ENCODE results near the gene MED9.

DNA sequence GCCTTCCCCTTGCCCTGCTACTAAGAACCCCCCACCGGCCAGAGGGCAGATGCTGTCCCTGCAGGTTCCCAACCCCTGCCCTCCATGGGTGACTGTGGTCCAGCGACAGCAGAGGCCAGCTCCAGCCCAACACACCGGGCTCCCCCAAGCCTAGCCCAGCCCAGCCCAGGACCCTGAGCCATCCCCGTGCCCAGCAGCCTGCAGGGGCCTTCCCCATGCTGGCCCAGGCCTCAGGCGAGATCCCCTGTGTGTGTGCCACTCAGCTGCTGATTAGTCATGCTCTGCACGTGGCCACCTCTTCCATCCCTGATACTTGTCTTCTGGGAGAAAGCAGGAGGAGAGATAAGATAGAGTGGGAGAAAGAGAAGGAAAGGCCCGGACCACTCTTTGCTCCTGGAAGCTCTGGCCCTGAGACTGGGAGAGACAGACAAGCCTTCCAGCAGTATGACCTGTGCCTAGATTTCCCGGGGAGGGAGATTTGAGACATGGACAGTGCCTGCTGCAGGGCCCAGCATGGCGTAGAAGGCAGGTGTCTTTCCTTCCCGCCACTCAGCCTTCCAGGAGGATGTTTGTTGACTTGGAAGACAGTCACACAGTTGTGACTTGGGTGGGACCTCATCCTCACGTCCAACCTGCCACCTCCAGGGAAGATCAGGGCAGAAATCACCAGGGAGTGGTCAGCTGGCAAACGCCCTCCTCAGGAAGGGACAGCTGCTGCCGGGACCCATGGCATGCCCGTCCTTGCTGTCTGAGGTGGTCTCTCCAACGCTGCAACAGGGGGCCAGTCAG lies 60.7 kb downstream of the MED9 start:
- TF ChIP-seq ZSCAN30 (tag by site-specific recombination; IDR thresholded peaks at IDR 0.05) (no peak), ZNF10 (tag by site-specific recombination; IDR thresholded peaks at IDR 0.05) (no peak), ZNF416 (tag by site-specific recombination; IDR thresholded peaks at IDR 0.05) (no peak), ZNF266 (tag by site-specific recombination; IDR thresholded peaks at IDR 0.05; ENCODE audit: low read depth) (no peak), ZNF394 (tag by site-specific recombination; IDR thresholded peaks at IDR 0.05; ENCODE audit: borderline replicate concordance) (no peak), ZNF138 (tag by site-specific recombination; IDR thresholded peaks at IDR 0.05; ENCODE audit: borderline replicate concordance) (no peak), OSR2 (tag by site-specific recombination; IDR thresholded peaks at IDR 0.05) (no peak), ZNF704 (tag by site-specific recombination; IDR thresholded peaks at IDR 0.05) (no peak)
- TF ChIP-seq, protein P1, sequence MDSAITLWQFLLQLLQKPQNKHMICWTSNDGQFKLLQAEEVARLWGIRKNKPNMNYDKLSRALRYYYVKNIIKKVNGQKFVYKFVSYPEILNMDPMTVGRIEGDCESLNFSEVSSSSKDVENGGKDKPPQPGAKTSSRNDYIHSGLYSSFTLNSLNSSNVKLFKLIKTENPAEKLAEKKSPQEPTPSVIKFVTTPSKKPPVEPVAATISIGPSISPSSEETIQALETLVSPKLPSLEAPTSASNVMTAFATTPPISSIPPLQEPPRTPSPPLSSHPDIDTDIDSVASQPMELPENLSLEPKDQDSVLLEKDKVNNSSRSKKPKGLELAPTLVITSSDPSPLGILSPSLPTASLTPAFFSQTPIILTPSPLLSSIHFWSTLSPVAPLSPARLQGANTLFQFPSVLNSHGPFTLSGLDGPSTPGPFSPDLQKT (IDR thresholded peaks at IDR 0.05; ENCODE audit: borderline replicate concordance, low read depth, low read length) = no peak
- TF ChIP-seq, protein P2, sequence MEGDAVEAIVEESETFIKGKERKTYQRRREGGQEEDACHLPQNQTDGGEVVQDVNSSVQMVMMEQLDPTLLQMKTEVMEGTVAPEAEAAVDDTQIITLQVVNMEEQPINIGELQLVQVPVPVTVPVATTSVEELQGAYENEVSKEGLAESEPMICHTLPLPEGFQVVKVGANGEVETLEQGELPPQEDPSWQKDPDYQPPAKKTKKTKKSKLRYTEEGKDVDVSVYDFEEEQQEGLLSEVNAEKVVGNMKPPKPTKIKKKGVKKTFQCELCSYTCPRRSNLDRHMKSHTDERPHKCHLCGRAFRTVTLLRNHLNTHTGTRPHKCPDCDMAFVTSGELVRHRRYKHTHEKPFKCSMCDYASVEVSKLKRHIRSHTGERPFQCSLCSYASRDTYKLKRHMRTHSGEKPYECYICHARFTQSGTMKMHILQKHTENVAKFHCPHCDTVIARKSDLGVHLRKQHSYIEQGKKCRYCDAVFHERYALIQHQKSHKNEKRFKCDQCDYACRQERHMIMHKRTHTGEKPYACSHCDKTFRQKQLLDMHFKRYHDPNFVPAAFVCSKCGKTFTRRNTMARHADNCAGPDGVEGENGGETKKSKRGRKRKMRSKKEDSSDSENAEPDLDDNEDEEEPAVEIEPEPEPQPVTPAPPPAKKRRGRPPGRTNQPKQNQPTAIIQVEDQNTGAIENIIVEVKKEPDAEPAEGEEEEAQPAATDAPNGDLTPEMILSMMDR (tag by site-specific recombination; IDR thresholded peaks at IDR 0.05) = no peak
